Chondrocyte (in vitro differentiated cells): ENCODE measurements around the gene NSD1. TPM values are rescaled to one million over a fixed set of nuclear protein-coding genes. Genes with fewer than 3 reads are reported as not detected.
"Not testable (repeated sequence)": the region's sequence is repeated elsewhere in the genome, so short reads cannot be mapped to it uniquely, and the experiment has no call there.

Experiments
- DNase-seq: peaks from one replicate; pipeline ENCODE4 v3.0.0; 2021; ENCODE audit warnings: mixed read lengths, low spot score
- H3K27ac Mint-ChIP-seq: one replicate; pipeline ENCODE4 v1.8.0; 2021; ENCODE audit warnings: mild to moderate bottlenecking, moderate library complexity, mixed read lengths; ENCODE audit not compliant: unreplicated experiment
- H3K27me3 Mint-ChIP-seq: 2 replicates; pipeline ENCODE4 v1.8.0; 2021; ENCODE audit warnings: low read depth, mixed read lengths
- H3K36me3 Mint-ChIP-seq: 2 replicates; pipeline ENCODE4 v1.8.0; 2021; ENCODE audit warnings: low read depth, mixed read lengths
- H3K4me1 Mint-ChIP-seq: 2 replicates; pipeline ENCODE4 v1.8.0; 2021; ENCODE audit warnings: low read depth, mild to moderate bottlenecking, mixed read lengths
- H3K4me3 Mint-ChIP-seq: one replicate; pipeline ENCODE4 v1.8.0; 2021; ENCODE audit warnings: mild to moderate bottlenecking, moderate library complexity, mixed read lengths; ENCODE audit not compliant: unreplicated experiment
- H3K9me3 Mint-ChIP-seq: 2 replicates; pipeline ENCODE4 v1.8.0; 2021; ENCODE audit warnings: low read depth, mixed read lengths
- total RNA-seq: library from RNA; stranded (reverse); gene quantifications from 3 replicates; pipeline ENCODE4 v1.2.1, GENCODE V29; 2021
- TF ChIP-seq, protein P1 (sequence below): fragments of 200-600 bp; sonication (generic); IDR thresholded peaks from 2 replicates; pipeline ENCODE4 v1.5.0; 2021; ENCODE audit warnings: antibody characterized with exemption, mild to moderate bottlenecking, moderate library complexity

NSD1 gene
- total RNA-seq, 1 donor from 2014 or later, result 67.3 TPM

DNA sequence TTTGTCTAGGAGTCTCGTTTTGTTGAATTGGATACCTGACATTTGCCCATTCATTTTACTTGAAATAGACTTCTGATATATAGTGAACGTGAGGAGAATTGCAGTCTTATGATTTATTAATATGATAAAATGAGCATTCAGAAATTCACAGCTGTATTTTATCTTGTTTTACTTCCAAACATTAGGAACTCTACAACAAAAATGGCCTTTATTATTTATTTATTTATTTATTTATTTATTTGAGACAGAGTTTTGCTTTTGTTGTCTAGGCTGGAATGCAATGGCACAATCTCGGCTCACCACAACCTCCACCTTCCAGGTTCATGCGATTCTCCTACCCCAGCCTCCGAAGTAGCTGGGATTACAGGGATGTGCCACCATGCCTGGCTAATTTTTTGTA is 108.7 kb downstream of the NSD1 start:
- TF ChIP-seq, protein P1, sequence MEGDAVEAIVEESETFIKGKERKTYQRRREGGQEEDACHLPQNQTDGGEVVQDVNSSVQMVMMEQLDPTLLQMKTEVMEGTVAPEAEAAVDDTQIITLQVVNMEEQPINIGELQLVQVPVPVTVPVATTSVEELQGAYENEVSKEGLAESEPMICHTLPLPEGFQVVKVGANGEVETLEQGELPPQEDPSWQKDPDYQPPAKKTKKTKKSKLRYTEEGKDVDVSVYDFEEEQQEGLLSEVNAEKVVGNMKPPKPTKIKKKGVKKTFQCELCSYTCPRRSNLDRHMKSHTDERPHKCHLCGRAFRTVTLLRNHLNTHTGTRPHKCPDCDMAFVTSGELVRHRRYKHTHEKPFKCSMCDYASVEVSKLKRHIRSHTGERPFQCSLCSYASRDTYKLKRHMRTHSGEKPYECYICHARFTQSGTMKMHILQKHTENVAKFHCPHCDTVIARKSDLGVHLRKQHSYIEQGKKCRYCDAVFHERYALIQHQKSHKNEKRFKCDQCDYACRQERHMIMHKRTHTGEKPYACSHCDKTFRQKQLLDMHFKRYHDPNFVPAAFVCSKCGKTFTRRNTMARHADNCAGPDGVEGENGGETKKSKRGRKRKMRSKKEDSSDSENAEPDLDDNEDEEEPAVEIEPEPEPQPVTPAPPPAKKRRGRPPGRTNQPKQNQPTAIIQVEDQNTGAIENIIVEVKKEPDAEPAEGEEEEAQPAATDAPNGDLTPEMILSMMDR, result no peak
- no peak overlapping the region for H3K27ac Mint-ChIP-seq
- peaks cover 8% of the 10 kb centered on the region for H3K4me1 Mint-ChIP-seq

GRCh38 chr5:177249761-177250537 is 116.4 kb downstream of the NSD1 start:
- DNase-seq, result no peak
- peaks cover 27% of the 10 kb centered on the region for H3K36me3 Mint-ChIP-seq

More for the DNA sequence above, 108.7 kb downstream of the NSD1 start:
- peaks cover 27% of the 10 kb centered on the region for H3K36me3 Mint-ChIP-seq
- no peaks in the 10 kb centered on the region for H3K27me3 Mint-ChIP-seq
- no peaks in the 10 kb centered on the region for H3K9me3 Mint-ChIP-seq
- no peak for DNase-seq
- no peak overlapping the region for H3K4me3 Mint-ChIP-seq

GRCh38 chr5:177253252-177253651 is 119.7 kb downstream of the NSD1 start:
- no peak for DNase-seq
- H3K4me3 Mint-ChIP-seq, result no peak overlapping the region
- peaks cover 19% of the 10 kb centered on the region for H3K36me3 Mint-ChIP-seq
- H3K9me3 Mint-ChIP-seq, result no peaks in the 10 kb centered on the region
- no peak overlapping the region for H3K27ac Mint-ChIP-seq
- H3K27me3 Mint-ChIP-seq, result no peaks in the 10 kb centered on the region
- H3K4me1 Mint-ChIP-seq, result peaks cover 12% of the 10 kb centered on the region
- TF ChIP-seq, protein P1, result no peak

More at GRCh38 chr5:177249761-177250537, 116.4 kb downstream of the NSD1 start:
- Mint-ChIP-seq H3K4me1 (peaks cover 3% of the 10 kb centered on the region), H3K4me3 (no peak overlapping the region), H3K27ac (no peak overlapping the region), H3K27me3 (no peaks in the 10 kb centered on the region), H3K9me3 (no peaks in the 10 kb centered on the region)
- TF ChIP-seq, protein P1, result no peak

- H3K9me3 Mint-ChIP-seq, result no peaks in the 10 kb centered on the region
- H3K27ac Mint-ChIP-seq, result no peak overlapping the region
- H3K36me3 Mint-ChIP-seq, result peaks cover 23% of the 10 kb centered on the region
- DNase-seq, result no peak
- no peaks in the 10 kb centered on the region for H3K27me3 Mint-ChIP-seq
- peaks cover 12% of the 10 kb centered on the region for H3K4me1 Mint-ChIP-seq
- H3K4me3 Mint-ChIP-seq, result no peak overlapping the region
- TF ChIP-seq, protein P1, result no peak
Observed at GRCh38 chr5:177256296-177256695, 122.7 kb downstream of the NSD1 start.

- DNase-seq, H3K27me3 Mint-ChIP-seq, H3K9me3 Mint-ChIP-seq, H3K4me3 Mint-ChIP-seq, H3K27ac Mint-ChIP-seq: not testable (repeated sequence)
- peaks cover 21% of the 10 kb centered on the region for H3K36me3 Mint-ChIP-seq
- peaks cover 12% of the 10 kb centered on the region for H3K4me1 Mint-ChIP-seq
Observed at GRCh38 chr5:177258711-177259110, 125.1 kb downstream of the NSD1 start.

GRCh38 chr5:177260961-177261360 is 127.4 kb downstream of the NSD1 start:
- Mint-ChIP-seq H3K36me3 (peaks cover 18% of the 10 kb centered on the region), H3K27ac (no peak overlapping the region)
- TF ChIP-seq, protein P1, result no peak

More at GRCh38 chr5:177260961-177261360, 127.4 kb downstream of the NSD1 start:
- no peak for DNase-seq
- Mint-ChIP-seq H3K9me3 (no peaks in the 10 kb centered on the region), H3K27me3 (no peaks in the 10 kb centered on the region), H3K4me3 (no peak overlapping the region), H3K4me1 (peaks cover 7% of the 10 kb centered on the region)
